ENCODE data around the gene MBNL2.
A peak's percentile ranks its signal among the peaks of the same experiment; 100 is the strongest.

The MBNL2 gene

DNA sequence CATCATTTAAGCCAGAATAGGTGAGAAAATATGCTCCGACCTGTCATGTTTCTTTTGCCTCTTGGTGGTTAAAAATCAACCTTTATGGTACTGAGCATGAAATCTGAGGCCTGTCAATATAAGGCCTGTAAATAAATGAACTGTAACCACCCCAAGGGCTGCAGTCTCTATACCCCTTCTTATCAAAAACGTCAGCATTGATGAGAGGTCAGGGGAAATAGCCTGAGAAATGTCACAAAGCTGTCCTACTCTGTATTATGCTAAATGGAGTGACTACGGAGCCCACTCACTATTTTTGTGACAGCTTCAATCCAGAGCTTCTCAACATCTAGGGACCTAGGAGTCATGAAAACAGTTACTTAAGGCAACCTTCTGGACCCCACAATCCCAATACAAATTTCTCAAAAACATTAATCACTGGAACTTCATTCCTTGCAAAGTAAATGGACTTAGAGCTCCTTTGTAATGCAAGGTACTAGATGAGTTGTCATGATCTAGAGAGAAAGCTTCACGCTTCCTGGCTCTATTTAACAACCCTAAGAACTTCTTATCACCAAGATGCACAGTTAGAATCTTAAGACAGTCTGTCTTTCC is 209.1 kb downstream of the MBNL2 start:
- DNase-seq = no peak

- no peak for DNase-seq
Observed at GRCh38 chr13:97432232-97432916, 210.2 kb downstream of the MBNL2 start.

- peak; percentile 98 for DNase-seq
Observed at GRCh38 chr13:97432917-97433726, 211.0 kb downstream of the MBNL2 start.

DNA sequence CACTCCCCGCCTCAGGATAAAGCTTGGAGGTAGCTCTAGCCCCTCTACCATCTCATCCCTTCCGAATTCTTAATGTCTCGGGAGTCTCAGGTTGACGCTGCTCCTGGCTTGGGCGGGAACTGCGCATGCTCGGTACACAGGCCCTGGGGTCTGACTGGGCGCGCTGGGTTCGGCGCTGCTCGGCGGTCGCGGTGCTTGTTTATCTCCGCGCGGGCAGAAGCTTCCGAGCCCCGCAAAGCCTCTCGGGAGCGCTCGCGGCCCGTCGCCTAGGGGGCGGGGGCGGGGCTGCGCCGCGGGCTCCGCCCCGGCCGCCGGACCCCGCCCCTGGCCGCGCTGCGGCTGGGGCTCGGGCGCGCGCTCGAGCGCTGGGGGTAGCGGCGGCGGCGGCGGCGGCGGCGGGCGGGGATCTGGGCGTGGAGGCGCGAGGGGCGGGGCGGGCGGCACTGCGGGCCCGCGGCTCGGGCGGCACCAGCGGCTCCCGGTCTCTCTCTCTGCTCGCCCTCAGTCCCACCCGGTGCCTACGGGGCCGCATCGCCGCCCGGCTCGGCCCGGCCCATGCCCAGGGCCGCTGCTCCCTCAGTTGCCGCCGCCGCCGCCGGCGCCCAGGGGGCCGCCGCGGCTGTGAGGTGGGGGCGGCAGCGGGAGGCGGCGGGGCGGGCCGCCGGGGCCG is 211.7 kb downstream of the MBNL2 start, which contains the start of gene RAP2A:
Gene RAP2A (plus strand): TSS at position 443 of the 670 bp plus-strand sequence. CDS start 302 bp downstream, outside the sequence.
- DNase-seq = peak; percentile 87

GRCh38 chr13:97434397-97435201 is 212.5 kb downstream of the MBNL2 start:
- peak; percentile 22 for DNase-seq

- DNase-seq = no peak
Observed at GRCh38 chr13:97435323-97435722, 213.2 kb downstream of the MBNL2 start.

DNA sequence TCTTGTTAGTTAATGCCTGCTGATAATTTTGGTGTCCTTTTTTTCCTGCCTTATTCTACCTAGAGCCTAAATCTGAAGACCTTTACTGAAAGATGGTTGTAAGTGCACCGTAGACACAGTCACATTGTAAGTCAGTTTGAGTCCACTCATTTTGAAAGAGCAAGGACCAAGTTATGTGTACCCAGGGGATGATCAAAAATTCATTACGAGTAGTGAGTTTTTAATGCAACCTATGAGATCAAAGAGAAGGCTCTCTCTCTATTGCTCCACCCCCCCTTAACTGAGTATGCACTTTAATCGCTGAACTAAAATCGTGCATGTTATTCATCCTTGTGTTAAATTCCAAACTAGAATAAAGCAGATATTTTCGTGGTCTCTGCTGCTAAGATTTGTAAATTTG is 213.7 kb downstream of the MBNL2 start:
- no peak for DNase-seq

- no peak for DNase-seq
Observed at GRCh38 chr13:97436845-97437244, 214.7 kb downstream of the MBNL2 start.

GRCh38 chr13:97437729-97438128 is 215.6 kb downstream of the MBNL2 start:
- DNase-seq = no peak

GRCh38 chr13:97438856-97439595 is 216.9 kb downstream of the MBNL2 start:
- no peak for DNase-seq

GRCh38 chr13:97440598-97441170 is 218.6 kb downstream of the MBNL2 start:
- DNase-seq = no peak

DNA sequence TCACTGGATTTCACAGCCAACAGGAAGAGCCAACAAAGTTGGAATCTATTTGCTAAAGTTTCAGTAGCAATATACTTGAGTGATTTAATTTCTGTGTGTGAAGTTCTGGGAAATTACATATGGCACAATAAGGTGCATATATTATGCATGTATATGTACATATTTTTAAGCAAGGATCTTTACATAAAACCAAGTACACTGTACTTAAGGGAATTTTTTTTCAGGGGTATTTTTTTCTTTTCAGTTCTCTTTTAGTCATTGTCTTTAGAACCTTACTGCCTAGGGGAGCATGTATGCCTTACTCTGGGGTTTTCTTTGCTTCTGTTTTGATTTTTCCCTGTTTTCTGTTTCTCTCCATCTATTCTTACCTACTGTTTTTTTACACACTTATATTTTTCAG is 219.2 kb downstream of the MBNL2 start:
- no peak for DNase-seq

Measured in activated CD4-positive, alpha-beta T cell treated with anti-CD3 and anti-CD28 coated beads, Interleukin-2, amount 50 U/mL, for 1 hour (primary cell).